PFSK-1 (cell line): Measurements from ENCODE around the gene ABCA1.

Experiments used
- FOXP2 ChIP-seq: optimal IDR thresholded peaks from 2 replicates; pipeline ENCODE3; 2011; ENCODE audit warnings: borderline replicate concordance, control low read depth, inconsistent platforms; ENCODE audit not compliant: insufficient read depth; ENCODE audit errors: extremely low read length, extremely low read depth
- POLR2AphosphoS5 ChIP-seq: IDR thresholded peaks from 2 replicates; pipeline ENCODE4 v1.6.1; 2012; ENCODE audit warnings: low read depth, mild to moderate bottlenecking, control low read depth, low read length, moderate library complexity
- REST ChIP-seq, 2 experiments: IDR thresholded peaks; 2 replicates each; pipeline versions ENCODE4 v1.6.1 to v1.8.0; 2011 to 2012; ENCODE audit warnings: low read depth in 2 of 2, low read length in 2 of 2, control low read depth in 1 of 2, inconsistent platforms in 1 of 2, mild to moderate bottlenecking in 1 of 2, moderate library complexity in 1 of 2; ENCODE audit not compliant: insufficient read depth in 1 of 2
- SIN3A ChIP-seq: IDR thresholded peaks from 2 replicates; pipeline ENCODE4 v1.6.1; 2012; ENCODE audit warnings: mild to moderate bottlenecking, low read length, moderate library complexity, borderline replicate concordance; ENCODE audit not compliant: insufficient read depth
- TAF1 ChIP-seq: IDR thresholded peaks from 2 replicates; pipeline ENCODE4 v1.6.1; 2012; ENCODE audit warnings: low read length, control low read depth, borderline replicate concordance; ENCODE audit not compliant: insufficient read depth

DNA sequence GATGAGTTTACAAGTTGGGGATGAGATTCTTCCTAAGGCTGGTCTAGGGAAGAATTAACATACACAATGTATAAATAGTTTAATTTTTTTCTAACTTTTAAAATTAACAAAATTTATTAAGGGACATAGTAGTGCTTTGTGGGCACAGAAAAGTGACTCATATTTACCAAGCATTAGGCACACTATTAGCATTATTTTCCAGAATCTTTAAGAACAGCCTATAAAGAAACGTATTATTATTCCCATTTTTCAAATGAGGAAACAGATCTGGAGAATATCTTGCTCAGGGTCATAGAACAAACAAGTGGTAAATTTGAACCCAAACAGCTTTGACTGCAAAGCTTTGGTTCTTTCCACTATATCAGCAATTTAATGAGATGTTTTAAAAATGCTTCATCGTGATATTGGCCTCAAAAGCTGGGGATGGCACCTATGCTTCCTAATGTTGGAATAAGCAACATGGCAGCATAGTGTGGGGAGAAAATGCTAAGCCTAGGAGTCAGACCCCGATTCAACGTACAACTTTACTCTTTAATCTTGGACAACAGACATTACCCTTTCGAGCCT lies 55.9 kb downstream of the ABCA1 start:
- TF ChIP-seq REST (IDR thresholded peaks at IDR 0.05; ENCODE audit: insufficient read depth in 1 of 2, low read depth in 2 of 2, low read length in 2 of 2): no peak
- no peak for TF ChIP-seq POLR2AphosphoS5
- TF ChIP-seq TAF1: no peak
- no peak for TF ChIP-seq SIN3A
- no peak for TF ChIP-seq FOXP2
